Daoy (cell line): ENCODE data around the gene LNPEP. TPM values are rescaled to one million over a fixed set of nuclear protein-coding genes. Genes with fewer than 3 reads are reported as not detected.

Source experiments
- DNase-seq: peaks from one replicate; pipeline ENCODE4 v3.0.0-alpha.2; 2015; ENCODE audit warnings: low read depth
- total RNA-seq: library from RNA; depleted of rRNA; stranded (reverse); fragments of >200 nt; shearing (Covaris generic); gene quantifications from 2 replicates; pipeline ENCODE4 v1.2.3, GENCODE V29; 2014

The LNPEP gene
- total RNA-seq, 1 experiment from 2014 or later = 20.1 TPM

DNA sequence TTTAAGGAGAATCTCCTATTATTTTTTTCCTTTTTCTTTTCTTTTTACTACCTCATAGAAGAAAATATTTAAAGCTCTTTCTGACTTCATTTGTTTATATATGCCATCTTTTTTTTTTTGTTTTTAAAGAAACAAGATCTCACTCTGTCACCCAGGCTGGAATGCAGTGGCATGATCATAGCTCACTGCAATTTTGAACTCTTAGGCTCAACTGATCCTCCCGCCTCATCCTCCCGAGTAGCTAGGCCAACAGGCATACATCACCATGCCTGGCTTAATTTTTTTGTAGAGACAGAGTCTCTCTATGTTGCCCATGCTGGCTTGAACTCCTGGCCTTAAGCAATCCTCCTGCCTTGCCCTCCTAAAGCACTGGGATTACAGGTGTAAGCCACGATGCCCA, 59.5 kb downstream of the LNPEP start:
- no peak for DNase-seq

DNA sequence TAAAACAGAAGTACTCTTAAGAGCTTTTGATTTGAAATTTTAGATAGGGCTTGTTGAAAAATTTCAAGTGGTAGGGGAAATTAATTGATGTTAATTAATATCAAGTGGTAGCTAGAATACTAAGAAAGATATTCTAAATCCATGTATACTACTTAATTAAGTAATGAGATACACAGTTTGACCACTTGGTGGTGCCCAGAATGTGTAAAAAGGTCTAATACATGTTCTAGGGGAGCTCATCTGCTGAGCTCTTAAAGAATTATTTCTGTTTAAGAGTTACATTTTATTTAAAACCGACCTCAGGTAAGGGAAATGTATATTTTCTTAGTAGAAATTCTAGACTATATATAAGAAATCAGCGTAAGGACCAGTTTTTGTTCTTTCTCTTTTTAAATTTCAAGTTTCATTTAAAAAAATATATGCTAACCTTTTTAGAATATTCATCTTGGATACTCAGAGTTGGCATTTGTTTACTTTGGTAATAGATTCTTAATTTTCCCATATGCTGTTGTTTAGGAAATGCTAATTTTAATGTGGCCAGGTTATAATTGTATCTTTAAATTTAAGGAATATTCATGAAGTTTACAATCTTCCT, 61.5 kb downstream of the LNPEP start:
- DNase-seq = peak; percentile 26

DNA sequence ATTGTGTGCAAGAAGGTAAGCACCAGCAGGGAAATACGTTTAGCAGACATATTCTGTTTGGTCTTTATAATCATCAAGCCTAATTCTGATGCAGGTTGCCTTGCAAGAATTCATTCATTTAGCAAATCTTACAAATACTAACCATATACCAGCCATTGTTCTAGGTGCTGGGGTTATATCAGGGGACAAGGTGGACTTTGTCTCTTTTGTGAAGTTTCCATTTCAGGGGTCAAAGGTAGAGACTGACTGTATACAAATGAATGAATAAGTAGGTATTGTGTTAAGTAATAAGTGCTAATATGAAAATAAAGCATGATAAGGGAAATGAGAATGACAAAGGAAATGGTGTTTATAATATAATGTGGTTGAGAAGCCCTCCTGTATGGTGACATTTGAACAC, 64.0 kb downstream of the LNPEP start:
- DNase-seq = no peak

DNA sequence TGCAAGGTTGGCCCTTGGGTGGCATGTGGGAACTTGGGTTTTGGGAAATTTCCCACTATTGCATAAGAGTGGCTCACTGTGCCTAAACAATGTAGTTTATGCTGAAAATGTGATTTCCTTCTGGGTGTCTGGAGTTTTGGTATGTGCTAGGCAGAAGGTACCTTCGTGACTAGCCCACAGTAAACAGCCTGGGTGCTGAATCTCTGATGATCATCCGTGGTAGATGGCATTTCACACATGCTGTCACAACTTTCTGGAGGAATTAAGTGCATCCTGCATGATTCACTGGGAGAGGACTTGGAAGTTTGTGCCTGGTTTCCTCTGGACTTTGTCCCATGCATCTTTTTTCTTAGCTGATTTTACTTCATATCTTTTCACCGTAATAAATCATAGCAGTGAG, 64.5 kb downstream of the LNPEP start:
- no peak for DNase-seq

- no peak for DNase-seq
Observed at GRCh38 chr5:97002983-97003382, 67.1 kb downstream of the LNPEP start.

DNA sequence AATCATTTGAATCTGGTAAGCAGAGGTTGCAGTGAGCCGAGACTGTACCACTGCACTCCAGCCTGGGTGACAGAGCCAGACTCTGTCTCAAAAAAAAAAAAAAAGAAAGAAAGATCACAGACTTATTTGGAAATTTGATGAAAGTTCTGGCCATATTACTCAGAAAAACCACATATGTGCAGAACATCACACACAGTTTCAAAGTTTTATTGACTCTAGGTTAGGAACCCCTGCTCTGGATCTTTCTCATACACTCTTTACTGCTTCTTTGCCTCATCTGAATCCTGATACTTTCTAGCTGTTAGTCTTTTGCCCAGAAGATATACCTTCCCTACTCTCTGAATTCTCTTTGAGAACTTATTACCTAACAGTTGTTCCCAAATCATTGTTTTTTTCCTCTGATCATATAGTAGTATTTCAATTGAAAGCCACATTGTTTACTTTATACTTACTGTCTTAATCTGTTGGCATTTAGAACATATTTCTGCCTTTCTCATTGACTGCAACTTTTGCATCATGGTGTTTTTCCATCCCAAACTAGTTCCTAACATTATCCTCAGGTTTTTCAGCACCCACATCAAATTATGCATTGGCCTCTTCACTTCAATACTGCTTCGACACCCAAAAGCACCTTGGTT, 68.7 kb downstream of the LNPEP start:
- no peak for DNase-seq

GRCh38 chr5:97006454-97007060, 70.7 kb downstream of the LNPEP start:
- DNase-seq = no peak

DNA sequence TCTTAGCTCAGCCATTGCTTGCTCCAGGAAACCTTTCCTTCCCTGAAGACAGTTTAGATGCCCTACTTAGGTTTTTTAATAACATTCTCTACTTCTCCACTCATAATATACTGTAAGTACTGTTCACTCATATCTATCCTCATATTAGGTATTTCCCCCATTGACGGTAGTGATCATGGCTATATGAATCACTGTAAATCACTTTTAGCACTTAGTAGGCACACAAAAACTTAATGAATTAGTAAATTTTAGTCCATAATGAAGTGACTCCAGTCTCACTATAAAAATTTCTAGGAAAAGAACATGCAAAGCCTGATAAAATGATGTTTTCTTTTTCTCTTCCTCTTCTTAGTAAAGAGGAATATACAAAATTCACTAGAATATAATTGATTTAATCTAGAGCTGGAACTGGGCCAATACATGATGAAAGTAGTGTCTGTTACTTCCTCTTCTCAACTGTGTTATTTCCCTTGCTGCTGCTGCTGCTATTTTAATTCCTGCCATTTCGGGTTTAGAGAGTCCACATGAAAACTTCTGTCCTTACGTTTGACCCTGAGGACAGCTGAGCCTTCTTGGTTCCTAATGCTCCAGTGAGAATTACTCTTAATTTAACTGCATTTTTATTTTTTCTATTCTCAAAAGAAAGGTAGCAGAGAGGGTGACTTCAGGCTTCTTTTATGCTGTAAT, 73.5 kb downstream of the LNPEP start:
- DNase-seq = no peak

- DNase-seq = no peak
Observed at GRCh38 chr5:97009921-97010320, 74.0 kb downstream of the LNPEP start.

GRCh38 chr5:97010606-97011005, 74.7 kb downstream of the LNPEP start:
- DNase-seq = no peak

DNA sequence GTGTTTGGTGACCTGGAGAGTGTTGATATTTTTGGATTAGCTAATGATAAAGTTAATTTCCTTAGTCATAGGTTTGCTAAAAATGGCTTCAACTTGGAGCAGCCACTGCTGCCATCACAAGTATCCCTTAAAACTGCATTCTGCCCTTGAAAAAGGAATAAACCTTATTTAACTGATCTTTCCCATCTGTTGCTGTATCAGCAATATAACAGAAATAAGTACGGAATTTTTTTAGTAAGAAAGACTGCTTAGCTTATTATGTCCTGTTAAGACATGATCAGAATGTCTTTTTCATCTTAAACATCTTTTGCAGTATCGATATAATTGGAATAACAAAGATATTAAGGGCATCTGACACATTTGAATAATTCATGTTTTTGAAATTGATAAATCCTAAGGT, 75.7 kb downstream of the LNPEP start:
- no peak for DNase-seq

- DNase-seq = peak; percentile 66
Observed at GRCh38 chr5:97019435-97020117, 83.7 kb downstream of the LNPEP start.

- no peak for DNase-seq
Observed at GRCh38 chr5:97021416-97021815, 85.5 kb downstream of the LNPEP start.

DNA sequence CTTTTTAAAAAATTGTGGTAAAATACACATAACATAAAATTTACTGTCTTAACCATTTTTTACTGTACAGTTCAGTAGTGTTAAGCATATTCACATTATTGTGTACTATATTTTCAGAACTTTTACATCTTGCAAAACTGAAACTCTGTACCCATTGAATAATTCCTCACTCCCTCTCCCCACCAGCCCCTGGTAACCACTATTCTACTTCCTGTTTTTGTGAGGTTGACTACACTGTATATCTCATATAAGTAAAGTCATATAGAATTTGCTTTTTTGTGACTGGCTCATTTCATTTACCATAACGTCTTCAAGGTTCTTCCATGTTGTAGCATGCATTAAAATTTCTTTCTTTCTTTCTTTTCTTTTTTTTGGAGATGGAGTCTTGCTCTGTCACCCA, 87.0 kb downstream of the LNPEP start:
- no peak for DNase-seq

DNA sequence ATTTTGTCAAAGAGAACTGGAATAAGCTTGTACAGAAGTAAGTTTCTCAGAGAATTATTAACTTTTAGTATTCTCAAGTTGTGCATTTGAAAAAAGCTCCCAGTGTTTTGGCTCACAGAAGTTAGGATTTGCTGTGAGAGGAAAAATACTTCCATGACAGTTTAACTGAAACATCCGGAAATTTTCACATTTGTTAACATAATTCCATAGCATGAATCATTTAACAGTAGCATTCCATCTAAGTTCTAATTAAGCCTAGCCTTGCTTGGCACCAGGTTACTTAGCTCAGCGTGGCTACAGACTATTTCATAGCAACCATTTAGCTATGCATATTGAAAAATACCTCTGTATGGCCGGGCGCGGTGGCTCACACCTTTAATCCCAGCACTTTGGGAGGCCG, 90.8 kb downstream of the LNPEP start:
- no peak for DNase-seq

DNA sequence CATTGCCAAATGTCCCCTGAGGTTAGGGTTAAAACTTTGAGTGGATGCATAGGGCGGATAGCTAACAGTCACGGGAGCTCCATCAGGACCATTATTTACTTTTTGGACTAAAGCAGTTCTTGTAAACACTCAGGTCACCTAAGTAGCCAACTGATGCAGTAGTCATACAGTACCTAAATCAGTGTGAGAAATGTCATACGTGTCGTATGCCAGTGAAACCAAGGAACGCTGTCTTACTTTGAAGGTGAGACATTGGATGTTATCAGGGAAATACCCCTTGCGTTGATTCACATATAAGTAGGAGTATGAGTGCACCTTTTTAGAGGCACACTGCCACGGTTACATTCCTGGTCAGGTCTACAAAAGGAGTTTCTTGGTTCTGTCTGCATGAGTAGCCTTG, 101.9 kb downstream of the LNPEP start:
- DNase-seq = no peak

DNA sequence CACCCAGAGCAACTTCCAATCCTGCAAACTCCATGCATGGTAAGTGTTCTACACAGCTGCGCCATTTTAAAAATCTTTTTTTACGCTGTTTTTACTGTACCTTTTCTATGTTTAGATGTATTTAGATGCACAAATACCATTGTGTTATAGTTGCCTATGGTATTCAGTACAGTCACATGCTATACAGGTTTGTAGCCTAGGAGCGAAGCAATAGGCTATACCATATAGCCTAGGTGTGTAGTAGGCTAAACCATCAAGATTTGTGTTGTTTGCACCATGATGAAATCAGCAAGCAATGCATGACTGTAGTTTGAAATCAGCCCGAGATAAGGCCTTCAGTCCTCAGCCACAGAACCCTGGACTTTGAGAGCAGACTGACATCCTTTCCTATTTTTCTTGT, 105.4 kb downstream of the LNPEP start:
- no peak for DNase-seq

DNA sequence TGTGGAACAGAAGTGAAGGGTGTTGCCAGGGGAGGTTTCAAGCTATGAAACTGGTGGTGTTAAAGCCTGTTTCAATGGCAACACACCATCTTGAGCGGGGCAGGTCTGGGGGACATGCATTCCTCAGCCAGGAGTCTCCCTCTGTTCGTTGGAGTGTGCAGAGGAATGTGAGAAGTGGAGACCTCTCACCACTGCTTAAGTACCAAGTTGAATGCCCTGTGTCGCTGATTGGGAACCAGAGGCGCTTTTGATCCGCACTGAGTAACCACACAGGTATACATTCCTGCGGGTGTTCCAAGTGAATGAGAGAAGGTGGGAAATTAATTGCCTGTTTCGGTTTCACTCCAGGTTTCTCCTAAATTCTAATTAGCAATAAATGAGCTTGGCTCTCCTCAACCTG, 107.1 kb downstream of the LNPEP start:
- no peak for DNase-seq

GRCh38 chr5:97043511-97043910, 107.6 kb downstream of the LNPEP start:
- no peak for DNase-seq

GRCh38 chr5:97044052-97044451, 108.2 kb downstream of the LNPEP start:
- DNase-seq = peak; percentile 50

DNA sequence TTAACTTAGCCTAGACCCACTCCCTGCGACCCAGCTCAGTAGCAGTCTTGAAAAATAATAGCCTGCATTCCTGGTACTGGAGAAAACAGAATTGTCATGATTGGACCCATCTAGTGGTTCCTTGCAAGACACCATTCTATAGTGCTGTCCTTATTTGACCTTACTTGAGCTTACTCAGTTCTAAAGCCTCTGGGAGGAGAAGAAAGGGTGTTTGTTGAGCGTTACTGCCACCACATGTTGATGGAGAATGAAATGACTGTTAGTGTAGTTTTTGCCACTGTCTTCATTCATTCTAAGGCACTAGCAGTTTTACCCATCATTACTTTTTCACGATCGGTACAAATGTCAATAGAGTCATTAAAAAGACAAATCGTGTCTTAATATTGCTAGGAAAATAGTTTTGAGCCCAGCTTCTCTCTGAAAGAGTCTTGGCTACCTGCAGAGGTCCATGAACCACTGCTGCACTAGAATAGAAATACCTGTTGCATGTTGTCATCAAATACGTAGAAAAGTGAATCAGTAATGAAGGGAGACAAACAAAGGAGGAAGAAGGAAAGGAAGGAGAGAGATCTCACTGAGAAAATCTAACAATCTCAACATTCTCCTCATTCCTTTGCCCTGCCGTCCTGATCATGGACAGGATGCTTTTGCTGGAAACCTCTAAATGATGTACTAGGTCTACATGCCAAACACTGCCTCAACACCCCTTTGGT, 110.5 kb downstream of the LNPEP start:
- no peak for DNase-seq

GRCh38 chr5:97047076-97047475, 111.2 kb downstream of the LNPEP start:
- no peak for DNase-seq
